Measurements from ENCODE around the gene CSTF1. TPM values are rescaled to one million over a fixed set of nuclear protein-coding genes. Genes with fewer than 3 reads are reported as not detected.
"Not testable (repeated sequence)": the region's sequence is repeated elsewhere in the genome, so short reads cannot be mapped to it uniquely, and the experiment has no call there.

CSTF1 gene
- total RNA-seq, 1 donor from 2014 or later = 46.8 TPM

DNA sequence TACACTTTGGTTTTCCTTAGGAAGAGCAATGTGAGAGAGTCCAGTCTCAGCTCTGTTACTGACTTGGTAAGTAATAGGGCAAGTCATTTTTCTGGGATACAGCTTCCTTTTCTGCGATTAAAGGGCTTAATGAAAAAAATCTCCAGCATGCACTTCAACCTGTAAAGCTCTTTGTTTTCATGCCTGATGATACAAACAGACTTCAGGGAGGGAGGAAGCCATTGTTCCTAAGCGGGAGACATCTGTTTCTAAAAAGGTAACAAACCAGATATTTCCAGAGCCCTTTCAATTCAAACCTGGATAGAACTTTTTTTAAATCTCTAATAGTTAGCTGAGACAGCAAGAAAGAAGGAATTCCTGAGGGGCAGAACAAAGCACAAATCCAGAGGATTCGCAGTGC is 14.5 kb downstream of the CSTF1 start:
- TF ChIP-seq, protein P1, sequence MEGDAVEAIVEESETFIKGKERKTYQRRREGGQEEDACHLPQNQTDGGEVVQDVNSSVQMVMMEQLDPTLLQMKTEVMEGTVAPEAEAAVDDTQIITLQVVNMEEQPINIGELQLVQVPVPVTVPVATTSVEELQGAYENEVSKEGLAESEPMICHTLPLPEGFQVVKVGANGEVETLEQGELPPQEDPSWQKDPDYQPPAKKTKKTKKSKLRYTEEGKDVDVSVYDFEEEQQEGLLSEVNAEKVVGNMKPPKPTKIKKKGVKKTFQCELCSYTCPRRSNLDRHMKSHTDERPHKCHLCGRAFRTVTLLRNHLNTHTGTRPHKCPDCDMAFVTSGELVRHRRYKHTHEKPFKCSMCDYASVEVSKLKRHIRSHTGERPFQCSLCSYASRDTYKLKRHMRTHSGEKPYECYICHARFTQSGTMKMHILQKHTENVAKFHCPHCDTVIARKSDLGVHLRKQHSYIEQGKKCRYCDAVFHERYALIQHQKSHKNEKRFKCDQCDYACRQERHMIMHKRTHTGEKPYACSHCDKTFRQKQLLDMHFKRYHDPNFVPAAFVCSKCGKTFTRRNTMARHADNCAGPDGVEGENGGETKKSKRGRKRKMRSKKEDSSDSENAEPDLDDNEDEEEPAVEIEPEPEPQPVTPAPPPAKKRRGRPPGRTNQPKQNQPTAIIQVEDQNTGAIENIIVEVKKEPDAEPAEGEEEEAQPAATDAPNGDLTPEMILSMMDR (IDR thresholded peaks at IDR 0.05; ENCODE audit: unreplicated experiment) = no peak
- H3K36me3 Mint-ChIP-seq (ENCODE audit: insufficient read depth) = peaks cover 25% of the 10 kb centered on the region
- H3K9me3 Mint-ChIP-seq (ENCODE audit: low read depth) = no peaks in the 10 kb centered on the region
- no peak overlapping the region for H3K4me3 Mint-ChIP-seq (ENCODE audit: low read depth)
- H3K27me3 Mint-ChIP-seq = no peaks in the 10 kb centered on the region
- H3K27ac Mint-ChIP-seq = no peak overlapping the region
- no peaks in the 10 kb centered on the region for H3K4me1 Mint-ChIP-seq (ENCODE audit: low read depth)
- DNase-seq (ENCODE audit: low spot score, unreplicated experiment) = no peak

DNA sequence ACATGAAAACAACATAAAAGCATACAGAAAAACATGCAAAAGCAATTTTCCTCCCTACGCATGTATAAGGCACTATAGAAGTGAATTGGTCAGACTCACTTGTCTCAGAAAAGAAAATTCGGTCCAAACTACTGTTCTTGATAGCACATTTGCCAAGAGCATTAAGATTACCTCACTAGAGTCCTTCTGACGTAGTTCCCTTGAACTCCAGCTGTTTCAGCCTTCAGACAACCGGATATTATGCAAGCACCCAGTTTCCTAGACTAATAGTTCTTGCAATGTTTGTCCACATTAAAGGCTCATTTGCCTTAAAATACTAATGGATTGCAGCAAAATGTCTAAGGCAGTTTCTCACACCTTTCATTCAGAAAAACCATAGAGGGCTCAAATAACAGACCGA is 17.1 kb downstream of the CSTF1 start:
- no peaks in the 10 kb centered on the region for H3K4me1 Mint-ChIP-seq (ENCODE audit: low read depth)
- no peak for DNase-seq (ENCODE audit: low spot score, unreplicated experiment)
- H3K36me3 Mint-ChIP-seq (ENCODE audit: insufficient read depth) = peaks cover 25% of the 10 kb centered on the region
- no peaks in the 10 kb centered on the region for H3K27me3 Mint-ChIP-seq
- TF ChIP-seq, protein P1 (IDR thresholded peaks at IDR 0.05; ENCODE audit: unreplicated experiment) = no peak
- H3K9me3 Mint-ChIP-seq (ENCODE audit: low read depth) = no peaks in the 10 kb centered on the region
- no peak overlapping the region for H3K27ac Mint-ChIP-seq
- no peak overlapping the region for H3K4me3 Mint-ChIP-seq (ENCODE audit: low read depth)

DNA sequence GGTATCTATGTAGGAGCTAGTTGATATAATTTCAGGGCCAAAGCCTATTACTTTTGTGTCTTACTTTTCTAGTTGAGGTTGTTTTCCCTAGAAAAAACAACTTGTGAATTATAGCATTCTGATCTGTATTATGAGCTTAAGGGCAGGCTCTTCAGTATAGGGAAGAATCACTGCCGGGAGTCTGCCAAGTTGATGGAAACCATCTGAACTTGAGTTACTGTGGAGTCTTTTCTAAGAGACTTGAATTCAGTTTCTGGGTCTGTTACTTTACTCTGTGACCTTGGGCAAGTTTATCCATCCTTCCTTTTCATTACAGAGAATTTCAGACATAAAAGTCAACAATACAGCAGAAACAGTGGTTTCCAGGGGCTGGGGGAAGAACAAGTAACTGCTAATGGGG is 17.5 kb downstream of the CSTF1 start:
- TF ChIP-seq, protein P1 (IDR thresholded peaks at IDR 0.05; ENCODE audit: unreplicated experiment) = no peak
- no peak for DNase-seq (ENCODE audit: low spot score, unreplicated experiment)
- no peaks in the 10 kb centered on the region for H3K9me3 Mint-ChIP-seq (ENCODE audit: low read depth)
- H3K36me3 Mint-ChIP-seq (ENCODE audit: insufficient read depth) = peaks cover 25% of the 10 kb centered on the region
- no peaks in the 10 kb centered on the region for H3K27me3 Mint-ChIP-seq
- H3K4me1 Mint-ChIP-seq (ENCODE audit: low read depth) = no peaks in the 10 kb centered on the region
- no peak overlapping the region for H3K27ac Mint-ChIP-seq
- H3K4me3 Mint-ChIP-seq (ENCODE audit: low read depth) = no peak overlapping the region

DNA sequence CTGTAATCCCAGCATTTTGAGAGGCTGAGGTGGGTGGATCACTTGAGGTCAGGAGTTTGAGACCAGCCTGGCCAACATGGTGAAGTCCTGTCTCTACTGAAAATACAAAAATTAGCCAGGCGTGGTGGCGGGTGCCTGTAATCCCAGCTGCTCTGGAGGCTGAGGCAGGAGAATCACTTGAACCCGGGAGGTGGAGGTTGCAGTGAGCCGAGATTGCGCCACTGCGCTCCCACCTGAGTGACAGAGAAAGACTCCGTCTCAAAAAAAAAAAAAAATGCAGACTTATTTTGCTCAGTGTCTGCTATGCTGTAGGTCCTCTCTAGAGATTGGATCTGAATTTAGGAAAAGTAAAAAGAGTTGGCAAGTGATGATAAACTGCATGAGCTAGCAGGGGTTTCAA is 18.8 kb downstream of the CSTF1 start:
- H3K27ac Mint-ChIP-seq; H3K27me3 Mint-ChIP-seq; H3K4me1 Mint-ChIP-seq (ENCODE audit: low read depth); H3K4me3 Mint-ChIP-seq (ENCODE audit: low read depth); DNase-seq (ENCODE audit: low spot score, unreplicated experiment); H3K9me3 Mint-ChIP-seq (ENCODE audit: low read depth): not testable (repeated sequence)
- H3K36me3 Mint-ChIP-seq (ENCODE audit: insufficient read depth) = peaks cover 21% of the 10 kb centered on the region

DNA sequence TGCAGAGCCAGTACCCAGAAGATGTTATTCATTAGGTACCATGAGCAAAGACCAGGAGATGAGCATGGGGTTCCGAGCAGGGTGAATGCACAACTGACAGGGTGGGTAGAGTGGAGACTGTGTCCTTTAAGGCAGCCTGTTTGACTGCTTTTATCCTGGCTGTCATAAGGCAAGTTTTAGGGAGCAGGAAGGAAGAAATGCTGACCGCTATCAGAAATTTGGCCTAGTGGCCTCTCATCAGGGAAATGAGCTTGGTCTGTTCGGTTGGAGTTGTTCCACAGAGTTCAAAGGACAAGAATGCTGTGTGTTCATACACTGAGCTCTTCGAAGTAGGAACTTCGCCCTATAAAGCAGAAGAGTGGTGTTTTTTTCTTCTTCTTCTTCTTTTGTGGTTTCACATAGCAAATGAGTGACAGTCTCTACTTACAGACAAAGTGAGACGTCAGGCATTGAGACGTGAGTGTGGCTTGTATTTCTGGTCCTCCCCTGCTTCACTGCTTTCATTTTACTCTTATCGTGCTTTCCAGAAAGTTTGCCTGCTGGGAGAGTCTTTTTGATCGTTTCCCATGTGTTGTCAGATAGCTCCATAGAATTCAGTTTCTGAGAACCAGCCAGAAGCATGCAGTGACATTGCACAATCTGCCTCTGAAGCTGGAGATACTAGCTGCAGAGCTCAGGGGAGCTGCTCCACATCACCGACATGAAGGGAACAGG is 19.5 kb downstream of the CSTF1 start, which contains the start of gene CASS4:
Gene CASS4, plus strand, starts transcription at position 502 of the 714 bp plus-strand sequence. Its CDS starts 199 bp downstream, at position 701.
- H3K27me3 Mint-ChIP-seq = no peaks in the 10 kb centered on the region
- no peak for DNase-seq (ENCODE audit: low spot score, unreplicated experiment)
- no peaks in the 10 kb centered on the region for H3K9me3 Mint-ChIP-seq (ENCODE audit: low read depth)
- H3K27ac Mint-ChIP-seq = no peak within 1 kb of the TSS
- H3K36me3 Mint-ChIP-seq (ENCODE audit: insufficient read depth) = peaks cover 19% of the 10 kb centered on the region
- H3K4me3 Mint-ChIP-seq (ENCODE audit: low read depth) = no peak within 1 kb of the TSS
- no peaks in the 10 kb centered on the region for H3K4me1 Mint-ChIP-seq (ENCODE audit: low read depth)
- TF ChIP-seq, protein P1 (IDR thresholded peaks at IDR 0.05; ENCODE audit: unreplicated experiment) = no peak

DNA sequence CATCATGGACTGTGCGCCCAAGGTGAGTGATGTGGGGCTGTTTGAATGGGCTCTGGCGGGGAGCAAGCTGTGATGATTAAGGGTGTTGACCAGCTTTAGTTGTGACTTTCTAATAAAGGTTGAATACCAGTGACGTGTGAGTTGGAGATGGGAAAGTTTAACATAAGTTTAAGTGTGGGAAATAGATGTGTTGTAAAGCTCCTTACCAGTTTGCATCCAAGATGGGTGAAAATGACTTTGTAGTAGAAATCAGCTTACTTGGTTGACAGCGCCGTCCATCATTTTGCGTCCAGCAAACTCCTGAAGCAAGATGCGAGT is 20.0 kb downstream of the CSTF1 start:
- TF ChIP-seq, protein P1 (IDR thresholded peaks at IDR 0.05; ENCODE audit: unreplicated experiment) = no peak
- Mint-ChIP-seq H3K36me3 (ENCODE audit: insufficient read depth) (peaks cover 21% of the 10 kb centered on the region), H3K9me3 (ENCODE audit: low read depth) (no peaks in the 10 kb centered on the region), H3K4me3 (ENCODE audit: low read depth) (no peak overlapping the region), H3K4me1 (ENCODE audit: low read depth) (no peaks in the 10 kb centered on the region), H3K27me3 (no peaks in the 10 kb centered on the region), H3K27ac (no peak overlapping the region)
- DNase-seq (ENCODE audit: low spot score, unreplicated experiment) = no peak
